Stimulated activated CD4-positive, alpha-beta T cell treated with anti-CD3 and anti-CD28 coated beads, Interleukin-2, amount 100 ng/mL, for 24 hours (primary cell): ENCODE results near the gene TEAD1.

Experiments
- DNase-seq, 2 donors: peaks; one replicate each; pipeline ENCODE4 v3.0.0-alpha.2; 2020

Gene TEAD1

DNA sequence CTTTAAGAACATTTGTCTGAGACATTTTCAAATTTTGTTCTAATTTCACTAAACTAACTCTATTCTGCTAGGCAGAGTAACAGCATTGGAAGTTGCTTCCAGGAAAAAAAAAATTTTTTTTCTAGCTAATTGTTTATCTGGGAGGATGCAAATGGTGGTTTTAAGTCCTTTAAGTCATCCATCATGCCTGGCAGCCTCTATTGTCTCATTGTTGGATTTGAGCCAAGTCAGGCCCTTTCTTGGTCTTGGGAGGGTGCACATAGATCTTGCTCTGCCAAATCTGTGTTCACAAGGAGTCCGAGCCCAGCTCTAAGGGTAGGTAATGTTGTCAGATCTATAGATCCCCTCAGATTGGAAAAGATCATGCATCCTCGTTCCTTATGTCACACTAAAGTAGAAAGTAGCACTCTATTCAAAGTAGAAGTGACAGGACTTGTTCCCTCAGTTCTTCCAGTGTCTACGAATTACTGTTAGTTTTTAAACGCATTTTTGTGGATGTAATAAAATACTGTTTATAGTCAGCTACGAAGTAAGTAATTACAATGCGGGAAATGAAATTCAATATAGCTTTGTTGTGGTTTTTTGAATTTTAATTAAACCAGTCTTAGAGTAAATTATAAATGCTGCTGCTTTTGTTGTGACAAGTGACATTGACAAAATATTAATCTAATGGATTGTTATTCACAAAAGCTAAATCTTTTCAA is 168.9 kb downstream of the TEAD1 start:
- no peak for DNase-seq

GRCh38 chr11:12845163-12845562 is 170.9 kb downstream of the TEAD1 start:
- DNase-seq = no peak

- DNase-seq = no peak
Measured at GRCh38 chr11:12845739-12846358, 171.6 kb downstream of the TEAD1 start.

DNA sequence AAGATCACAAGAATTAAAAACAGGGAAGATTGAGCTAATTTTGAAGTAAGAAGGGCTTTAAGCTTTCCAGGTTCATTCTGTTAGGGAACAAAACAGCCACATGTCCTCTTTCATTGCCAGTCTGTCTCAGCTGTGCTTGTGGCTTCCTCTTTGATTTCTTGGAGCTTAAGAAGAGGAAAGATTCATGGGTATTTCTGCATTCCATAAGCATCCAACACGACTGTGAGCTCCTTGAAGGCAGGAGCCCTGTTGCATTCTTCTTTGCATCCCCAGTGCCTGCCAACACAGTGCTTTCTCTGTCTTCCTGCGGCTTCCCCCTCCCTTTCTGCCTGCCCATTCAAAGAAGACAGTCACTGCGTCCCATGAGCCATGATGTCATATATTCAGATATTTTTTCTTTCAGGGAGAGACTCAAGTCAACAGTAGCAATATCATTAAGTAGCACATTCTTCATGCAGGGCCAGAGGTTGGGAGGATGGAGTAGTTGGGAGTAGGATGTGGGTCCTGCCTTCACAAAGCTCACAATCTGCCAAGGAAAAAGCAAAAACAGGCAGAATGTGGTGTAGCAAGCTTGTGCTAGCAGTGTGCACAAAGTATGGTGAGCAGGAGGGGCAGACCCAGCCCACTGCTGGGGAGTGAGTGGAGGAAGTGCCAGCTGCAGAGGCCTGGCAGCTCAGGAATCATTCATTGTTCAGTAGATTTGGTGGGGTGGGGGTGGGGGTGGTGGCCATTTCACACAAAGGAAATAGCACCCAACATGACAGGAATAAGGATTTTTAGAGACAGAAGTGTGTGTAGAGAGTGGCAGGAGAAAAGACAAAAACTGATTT is 172.8 kb downstream of the TEAD1 start:
- DNase-seq = no peak

DNA sequence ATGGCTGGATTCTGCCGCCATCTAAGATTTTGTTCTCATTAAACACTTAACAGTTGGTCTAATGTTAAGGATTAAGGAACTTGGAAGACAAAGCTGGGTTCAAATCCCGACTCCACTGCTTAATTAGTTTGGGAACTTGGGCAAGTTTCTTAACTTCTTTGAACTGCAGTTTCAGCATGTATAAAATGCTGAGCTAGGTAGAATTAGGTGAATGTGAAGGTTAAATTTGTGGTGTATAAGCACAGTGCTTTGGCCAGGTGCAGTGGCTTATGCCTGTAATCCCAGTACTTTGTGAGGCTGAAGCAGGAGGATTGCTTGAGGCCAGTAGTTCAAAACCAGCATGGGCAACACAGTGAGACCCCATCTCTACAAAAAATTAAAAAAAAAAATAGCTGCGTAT is 174.2 kb downstream of the TEAD1 start:
- DNase-seq = no peak

DNA sequence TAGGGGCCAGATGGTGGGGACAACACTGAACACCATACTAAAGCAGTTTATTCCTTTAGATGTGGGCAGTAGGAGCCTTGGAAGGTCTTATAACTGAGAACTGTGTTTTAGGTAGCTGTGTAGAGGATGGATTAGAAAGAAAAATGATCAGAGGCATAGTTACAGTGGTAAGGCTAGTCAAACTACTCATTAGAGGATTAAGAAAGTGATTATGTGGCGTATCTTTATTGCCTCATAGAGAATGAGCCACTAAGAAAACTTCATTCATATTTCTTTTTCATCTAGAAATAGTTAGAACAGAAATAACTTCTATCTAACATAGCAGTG is 179.1 kb downstream of the TEAD1 start:
- DNase-seq = no peak

GRCh38 chr11:12853652-12854296 is 179.6 kb downstream of the TEAD1 start:
- no peak for DNase-seq

DNA sequence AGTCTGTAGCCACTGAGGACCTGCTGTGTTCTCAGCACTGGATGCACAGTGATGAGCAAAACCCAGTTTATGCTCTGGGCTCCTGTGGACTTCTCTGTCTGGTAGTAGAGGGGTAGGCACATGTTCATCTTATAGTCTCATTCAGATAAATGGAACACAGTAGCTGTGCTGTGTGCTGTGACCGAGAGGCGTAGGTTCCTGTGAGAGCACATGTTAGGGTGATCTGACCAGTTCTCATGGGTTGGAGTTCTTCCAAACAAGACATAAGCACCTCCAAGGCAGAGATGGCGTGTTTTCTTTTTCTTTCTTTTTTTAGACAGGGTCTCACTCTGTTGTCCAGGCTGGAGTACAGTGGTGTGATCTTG is 180.1 kb downstream of the TEAD1 start:
- no peak for DNase-seq

GRCh38 chr11:12854829-12855228 is 180.6 kb downstream of the TEAD1 start:
- no peak for DNase-seq

GRCh38 chr11:12856338-12856737 is 182.1 kb downstream of the TEAD1 start:
- no peak for DNase-seq

DNA sequence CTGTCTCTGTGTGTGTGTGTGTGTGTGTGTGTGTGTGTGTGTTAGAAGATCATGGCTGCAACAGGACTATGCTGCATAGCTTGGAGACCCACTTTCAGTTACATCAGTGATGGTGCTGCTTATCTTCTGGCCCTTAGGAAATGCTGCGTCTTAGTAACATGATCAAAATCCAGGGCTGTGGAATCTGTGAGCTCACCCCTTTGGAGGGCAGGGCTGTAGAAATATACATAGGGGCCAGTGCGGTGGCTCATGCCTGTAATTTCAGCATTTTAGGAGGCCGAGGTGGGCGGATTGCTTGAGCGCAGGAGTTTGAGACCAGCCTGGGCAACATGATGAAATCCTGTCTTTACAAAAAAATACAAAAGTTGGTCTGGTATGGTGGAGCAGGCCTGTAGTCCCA is 183.4 kb downstream of the TEAD1 start:
- no peak for DNase-seq

GRCh38 chr11:12859872-12860657 is 185.8 kb downstream of the TEAD1 start:
- DNase-seq = no peak

DNA sequence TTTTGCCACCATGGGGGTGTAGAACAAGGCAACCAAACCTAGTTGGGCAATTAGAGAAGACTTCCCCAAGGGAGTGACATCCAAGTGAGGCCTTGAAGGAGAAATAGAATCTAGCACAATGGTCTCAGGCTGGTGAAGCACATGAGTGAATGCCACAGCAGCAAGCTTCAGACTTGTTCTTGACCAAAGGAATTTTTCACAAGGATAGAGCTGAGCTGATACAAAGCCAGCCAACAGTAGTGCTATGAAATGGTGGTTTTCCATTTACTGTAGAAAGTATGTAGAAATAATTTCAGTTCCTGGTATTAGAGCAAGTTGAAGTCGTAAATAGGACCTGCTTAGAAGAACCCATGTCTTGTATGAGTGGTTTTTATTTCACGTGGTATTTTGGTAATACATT is 186.6 kb downstream of the TEAD1 start:
- no peak for DNase-seq

GRCh38 chr11:12862696-12863469 is 188.7 kb downstream of the TEAD1 start:
- DNase-seq = no peak

- no peak for DNase-seq
Measured at GRCh38 chr11:12863605-12864121, 189.4 kb downstream of the TEAD1 start.

DNA sequence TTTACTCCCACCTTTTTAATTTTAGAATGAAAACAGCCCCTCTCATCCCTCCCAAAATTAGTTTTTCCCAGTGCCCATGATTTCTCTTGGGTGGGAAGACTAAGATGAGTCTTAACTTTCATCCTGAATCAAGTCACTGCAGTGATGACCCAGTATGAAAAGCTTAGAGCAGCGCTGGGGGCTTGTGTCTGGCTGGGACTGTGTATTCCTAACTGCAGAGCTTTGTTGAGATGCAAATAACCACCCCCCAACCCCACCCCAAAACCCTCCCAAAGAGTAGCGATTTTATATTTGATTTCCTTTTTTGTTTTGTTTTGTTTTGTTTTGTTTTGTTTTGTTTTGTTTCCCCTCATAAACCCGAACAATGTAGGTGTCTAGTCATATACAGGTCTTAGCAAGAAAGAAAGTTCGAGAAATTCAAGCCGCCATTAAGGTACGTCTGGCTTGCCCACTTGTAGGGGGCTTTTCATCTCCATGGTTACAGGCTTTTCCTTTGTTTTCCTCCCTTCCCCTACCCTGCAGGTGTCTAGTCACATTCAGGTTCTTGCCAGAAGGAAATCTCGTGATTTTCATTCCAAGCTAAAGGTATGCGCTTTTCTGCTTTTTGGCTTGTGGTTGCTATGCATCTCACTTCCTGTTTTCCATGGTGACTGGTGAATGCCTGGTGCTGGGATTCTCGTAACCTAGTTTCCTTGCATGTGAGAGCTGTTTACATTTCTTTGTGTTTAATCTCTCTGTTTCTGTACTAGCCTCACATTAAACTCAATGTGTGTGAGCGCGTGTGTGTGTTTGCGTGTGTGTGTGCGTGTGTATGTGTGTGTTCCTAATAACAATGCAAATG is 190.3 kb downstream of the TEAD1 start:
- no peak for DNase-seq

GRCh38 chr11:12865863-12866595 is 191.8 kb downstream of the TEAD1 start:
- no peak for DNase-seq

- no peak for DNase-seq
Measured at GRCh38 chr11:12867531-12867930, 193.3 kb downstream of the TEAD1 start.

DNA sequence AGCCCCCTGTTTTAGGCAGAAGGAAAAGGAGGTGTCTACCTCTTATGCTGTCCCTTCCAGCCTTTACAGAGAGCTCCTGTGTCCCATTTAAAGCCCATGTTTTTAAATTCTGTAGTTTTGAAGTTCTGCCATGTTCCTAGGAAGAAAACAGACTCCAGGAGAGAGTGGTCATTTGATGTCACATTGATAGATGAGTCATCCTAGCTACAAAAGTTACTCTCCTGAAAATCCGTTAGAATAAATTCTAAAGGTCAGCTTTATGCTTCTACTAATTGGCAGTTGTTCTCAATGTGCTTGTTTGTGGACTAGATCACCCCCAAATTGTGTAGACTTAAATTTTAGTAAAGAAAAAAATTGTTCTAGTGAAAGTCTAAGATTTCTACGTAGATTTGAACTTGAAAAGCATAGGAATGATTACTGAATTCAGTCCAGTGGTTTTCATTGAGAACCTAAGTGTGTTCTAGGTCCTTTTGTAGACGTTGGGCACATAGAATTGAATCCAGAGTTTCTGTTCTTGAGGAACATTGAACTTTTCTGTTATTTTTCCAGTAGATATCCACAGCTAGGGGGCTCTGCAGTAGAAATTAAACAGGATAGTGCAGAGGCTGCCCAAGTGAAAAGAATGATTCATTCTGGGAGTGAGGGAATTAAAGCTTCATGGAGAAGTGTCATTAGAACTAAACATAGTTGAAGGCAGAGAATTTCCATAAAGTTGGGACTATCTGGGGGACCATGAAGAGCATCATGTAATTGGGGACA is 194.3 kb downstream of the TEAD1 start:
- DNase-seq = no peak
